H9 (cell line): ENCODE results near the gene PRTFDC1. TPM values are rescaled to one million over a fixed set of nuclear protein-coding genes. Genes with fewer than 3 reads are reported as not detected.

Experiments used
- DNase-seq: peaks from one replicate; pipeline ENCODE4 v3.0.0-alpha.2; 2017
- H2AFZ ChIP-seq: one replicate; pipeline ENCODE4 v1.6.1; 2013; ENCODE audit warnings: mild to moderate bottlenecking, low read length, control low read depth, moderate library complexity
- H2AK5ac ChIP-seq: 2 replicates; pipeline ENCODE4 v1.6.1; 2013; ENCODE audit warnings: low read length, control low read depth, mixed read lengths; ENCODE audit not compliant: insufficient read length
- H2BK120ac ChIP-seq: one replicate; pipeline ENCODE4 v1.6.1; 2013; ENCODE audit warnings: low read depth, mild to moderate bottlenecking, low read length, control low read depth, inconsistent platforms; ENCODE audit not compliant: poor library complexity, severe bottlenecking
- H2BK12ac ChIP-seq: 2 replicates; pipeline ENCODE4 v1.6.1; 2013; ENCODE audit warnings: low read length, control low read depth, mixed read lengths, low read depth; ENCODE audit not compliant: insufficient read length
- H2BK15ac ChIP-seq: 2 replicates; pipeline ENCODE4 v1.6.1; 2013; ENCODE audit warnings: low read depth, low read length, control low read depth
- H2BK20ac ChIP-seq: one replicate; pipeline ENCODE4 v1.6.1; 2013; ENCODE audit warnings: low read depth, mild to moderate bottlenecking, low read length, control low read depth, inconsistent platforms; ENCODE audit not compliant: poor library complexity, severe bottlenecking
- H2BK5ac ChIP-seq: 2 replicates; pipeline ENCODE4 v1.6.1; 2013; ENCODE audit warnings: low read length, control low read depth, mixed read lengths; ENCODE audit not compliant: insufficient read length
- H3K14ac ChIP-seq: 2 replicates; pipeline ENCODE4 v1.6.1; 2013; ENCODE audit warnings: low read length, control low read depth; ENCODE audit not compliant: insufficient read depth
- H3K18ac ChIP-seq: 2 replicates; pipeline ENCODE4 v1.6.1; 2013; ENCODE audit warnings: low read depth, mild to moderate bottlenecking, mixed read lengths, low read length, control low read depth; ENCODE audit not compliant: insufficient read length
- H3K23ac ChIP-seq: 2 replicates; pipeline ENCODE4 v1.6.1; 2013; ENCODE audit warnings: low read length, control low read depth, mixed read lengths, low read depth; ENCODE audit not compliant: insufficient read length
- H3K23me2 ChIP-seq: 2 replicates; pipeline ENCODE4 v1.6.1; 2013; ENCODE audit warnings: low read depth, mild to moderate bottlenecking, mixed read lengths, low read length, control low read depth; ENCODE audit not compliant: insufficient read length, poor library complexity, severe bottlenecking
- H3K27ac ChIP-seq: 2 replicates; pipeline ENCODE4 v1.5.1; 2013; ENCODE audit warnings: low read length, control low read depth, mixed read lengths, low read depth; ENCODE audit not compliant: insufficient read length
- H3K27me3 ChIP-seq: 2 replicates; pipeline ENCODE4 v1.6.1; 2013; ENCODE audit warnings: low read length, control low read depth, inconsistent platforms; ENCODE audit not compliant: insufficient read depth
- H3K4ac ChIP-seq: 2 replicates; pipeline ENCODE4 v1.6.1; 2013; ENCODE audit warnings: low read depth, mild to moderate bottlenecking, control low read depth, inconsistent platforms, low read length, moderate library complexity
- H3K4me1 ChIP-seq: 2 replicates; pipeline ENCODE4 v1.6.1; 2013; ENCODE audit warnings: low read length, control low read depth, inconsistent platforms; ENCODE audit not compliant: insufficient read depth
- H3K4me2 ChIP-seq: 2 replicates; pipeline ENCODE4 v1.6.1; 2013; ENCODE audit warnings: low read length, control low read depth, mixed read lengths; ENCODE audit not compliant: insufficient read length, insufficient read depth
- H3K56ac ChIP-seq: 2 replicates; pipeline ENCODE4 v1.6.1; 2013; ENCODE audit warnings: low read depth, mild to moderate bottlenecking, mixed read lengths, low read length, control low read depth; ENCODE audit not compliant: insufficient read length
- H3K79me1 ChIP-seq: 2 replicates; pipeline ENCODE4 v1.6.1; 2013; ENCODE audit warnings: low read depth, mild to moderate bottlenecking, moderate library complexity, low read length, control low read depth, inconsistent platforms; ENCODE audit not compliant: insufficient read depth, poor library complexity, severe bottlenecking
- H3K79me2 ChIP-seq: 2 replicates; pipeline ENCODE4 v1.6.1; 2013; ENCODE audit warnings: low read length, control low read depth, inconsistent platforms; ENCODE audit not compliant: insufficient read depth
- H3K9ac ChIP-seq: 2 replicates; pipeline ENCODE4 v1.6.1; 2013; ENCODE audit warnings: low read length, control low read depth, mixed read lengths; ENCODE audit not compliant: insufficient read length; ENCODE audit errors: extremely low read depth
- H3K9me3 ChIP-seq: one replicate; pipeline ENCODE4 v1.6.1; 2013; ENCODE audit warnings: low read depth, low read length, inconsistent platforms; ENCODE audit not compliant: control insufficient read depth
- H3T11ph ChIP-seq: one replicate; pipeline ENCODE4 v1.6.1; 2013; ENCODE audit warnings: mild to moderate bottlenecking, low read length, control low read depth, inconsistent platforms
- H4K20me1 ChIP-seq: one replicate; pipeline ENCODE4 v1.6.1; 2013; ENCODE audit not compliant: control insufficient read depth, insufficient read length, insufficient read depth
- H4K5ac ChIP-seq: 2 replicates; pipeline ENCODE4 v1.6.1; 2013; ENCODE audit warnings: low read depth, mild to moderate bottlenecking, mixed read lengths, low read length, control low read depth; ENCODE audit not compliant: insufficient read length
- H4K8ac ChIP-seq: replicated peaks from 2 replicates; pipeline ENCODE4 v1.6.1; 2013; ENCODE audit warnings: low read length, control low read depth, mixed read lengths, low read depth; ENCODE audit not compliant: insufficient read length
- H4K91ac ChIP-seq: 2 replicates; pipeline ENCODE4 v1.6.1; 2013; ENCODE audit warnings: low read depth, mild to moderate bottlenecking, moderate library complexity, mixed read lengths, low read length, control low read depth; ENCODE audit not compliant: insufficient read length
- H3K27ac Mint-ChIP-seq, 3 experiments: 2 replicates in 2 of 3; 3 replicates in 1 of 3; pipeline ENCODE4 v1.8.0; 2020 to 2021; ENCODE audit warnings: mixed read lengths in 3 of 3, mild to moderate bottlenecking in 1 of 3, moderate library complexity in 1 of 3
- H3K27me3 Mint-ChIP-seq: 2 replicates; pipeline ENCODE4 v1.8.0; 2021; ENCODE audit warnings: low read depth, mild to moderate bottlenecking, moderate library complexity, mixed read lengths
- H3K36me3 Mint-ChIP-seq, 3 experiments: 2 replicates in 2 of 3; 3 replicates in 1 of 3; pipeline ENCODE4 v1.8.0; 2020 to 2021; ENCODE audit warnings: low read depth in 3 of 3, mixed read lengths in 3 of 3; ENCODE audit not compliant: insufficient read depth in 1 of 3
- H3K4me1 Mint-ChIP-seq, 2 experiments: 2 replicates each; pipeline ENCODE4 v1.8.0; 2020; ENCODE audit warnings: mixed read lengths in 2 of 2
- H3K4me3 Mint-ChIP-seq, 2 experiments: 2 replicates in 1 of 2; 3 replicates in 1 of 2; pipeline ENCODE4 v1.8.0; 2020 to 2021; ENCODE audit warnings: mild to moderate bottlenecking in 2 of 2, mixed read lengths in 2 of 2, moderate library complexity in 1 of 2
- H3K9me3 Mint-ChIP-seq, 2 experiments: 2 replicates in 1 of 2; 3 replicates in 1 of 2; pipeline ENCODE4 v1.8.0; 2020; ENCODE audit warnings: mild to moderate bottlenecking in 2 of 2, mixed read lengths in 2 of 2, moderate library complexity in 1 of 2
- WGBS: extraction: QIAGEN DNeasy Blood & Tissue Kit; methylation state at CpG from one replicate; pipeline ENCODE4 v1.1.7; 2013; ENCODE audit warnings: missing lambda C conversion rate, low lambda C conversion rate, mixed read lengths; ENCODE audit not compliant: insufficient read length; ENCODE audit errors: extremely low coverage; 5-methylcytosine and 5-hydroxymethylcytosine counted together
- total RNA-seq: library from RNA; stranded (reverse); gene quantifications from 2 replicates; pipeline ENCODE4 v1.2.1, GENCODE V29; 2021
- TF ChIP-seq, protein P1 (sequence below): fragments of 200-600 bp; sonication (generic); conservative IDR thresholded peaks from 3 replicates; pipeline ENCODE4 v1.8.0; 2021; ENCODE audit warnings: antibody characterized with exemption, mild to moderate bottlenecking

PRTFDC1 gene
- total RNA-seq, 1 experiment from 2014 or later = 7.5 TPM

DNA sequence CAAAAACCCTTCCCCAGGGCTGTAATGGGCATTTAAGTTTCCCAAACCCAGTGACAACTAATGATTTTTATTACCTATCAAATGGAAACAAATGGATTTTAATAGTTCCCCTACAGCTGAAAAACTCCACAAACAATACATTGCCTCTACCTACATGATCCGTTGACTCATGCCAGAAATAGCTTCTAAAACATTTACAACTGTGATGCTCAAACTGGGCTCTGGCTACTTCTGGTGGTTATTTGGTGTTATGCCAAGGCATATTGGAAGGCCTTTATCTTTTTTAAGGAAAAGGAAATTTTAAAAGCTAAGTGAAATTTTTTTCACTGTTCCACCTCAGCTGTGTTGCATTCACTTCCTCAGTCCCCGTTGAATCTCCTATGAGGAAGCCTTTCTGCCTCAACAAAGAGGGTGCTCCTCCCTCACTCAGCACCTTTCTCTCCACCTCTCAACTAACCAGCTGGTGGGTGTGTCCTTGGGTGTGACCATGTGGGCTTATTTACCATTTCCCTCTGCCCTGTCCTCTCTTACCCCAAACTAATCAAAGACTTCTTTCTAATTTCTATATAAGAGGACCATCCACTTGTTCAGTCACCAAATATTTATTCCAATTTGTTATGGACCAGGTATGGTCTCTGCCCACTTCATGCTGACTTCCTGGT is 82.9 kb downstream of the PRTFDC1 start:
- H3K4me1 Mint-ChIP-seq = peaks cover 22 to 28% of the 10 kb centered on the region in 2 experiments
- Histone ChIP-seq H3K9ac (no peak overlapping the region), H3K14ac (no peak overlapping the region), H2BK12ac (no peak overlapping the region), H3K9me3 (no peaks in the 10 kb centered on the region), H4K8ac (no peak overlapping the region), H2BK120ac (no peak overlapping the region), H3K4ac (no peak overlapping the region), H3K56ac (no peak overlapping the region), H2BK5ac (no peak overlapping the region), H3K4me2 (no peak overlapping the region), H2AK5ac (no peak overlapping the region), H3K23me2 (no peaks in the 10 kb centered on the region), H3K4me1 (peaks cover 2% of the 10 kb centered on the region; the same call in 1 of the 2 replicates), H3K18ac (no peak overlapping the region), H4K91ac (no peak overlapping the region), H3K23ac (no peak overlapping the region), H3K79me1 (no peaks in the 10 kb centered on the region), H2BK15ac (no peak overlapping the region), H2BK20ac (no peak overlapping the region), H3K27ac (no peak overlapping the region), H2AFZ (no peak overlapping the region), H3K79me2 (no peaks in the 10 kb centered on the region), H4K20me1 (no peaks in the 10 kb centered on the region), H3T11ph (no peak overlapping the region), H4K5ac (no peak overlapping the region), H3K27me3 (no peaks in the 10 kb centered on the region)
- DNase-seq = no peak
- H3K9me3 Mint-ChIP-seq = no peaks in the 10 kb centered on the region; a peak in 1 of 5 replicates
- TF ChIP-seq, protein P1, sequence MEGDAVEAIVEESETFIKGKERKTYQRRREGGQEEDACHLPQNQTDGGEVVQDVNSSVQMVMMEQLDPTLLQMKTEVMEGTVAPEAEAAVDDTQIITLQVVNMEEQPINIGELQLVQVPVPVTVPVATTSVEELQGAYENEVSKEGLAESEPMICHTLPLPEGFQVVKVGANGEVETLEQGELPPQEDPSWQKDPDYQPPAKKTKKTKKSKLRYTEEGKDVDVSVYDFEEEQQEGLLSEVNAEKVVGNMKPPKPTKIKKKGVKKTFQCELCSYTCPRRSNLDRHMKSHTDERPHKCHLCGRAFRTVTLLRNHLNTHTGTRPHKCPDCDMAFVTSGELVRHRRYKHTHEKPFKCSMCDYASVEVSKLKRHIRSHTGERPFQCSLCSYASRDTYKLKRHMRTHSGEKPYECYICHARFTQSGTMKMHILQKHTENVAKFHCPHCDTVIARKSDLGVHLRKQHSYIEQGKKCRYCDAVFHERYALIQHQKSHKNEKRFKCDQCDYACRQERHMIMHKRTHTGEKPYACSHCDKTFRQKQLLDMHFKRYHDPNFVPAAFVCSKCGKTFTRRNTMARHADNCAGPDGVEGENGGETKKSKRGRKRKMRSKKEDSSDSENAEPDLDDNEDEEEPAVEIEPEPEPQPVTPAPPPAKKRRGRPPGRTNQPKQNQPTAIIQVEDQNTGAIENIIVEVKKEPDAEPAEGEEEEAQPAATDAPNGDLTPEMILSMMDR = no peak
- H3K27me3 Mint-ChIP-seq = no peaks in the 10 kb centered on the region
- WGBS = no CpG with 5 or more reads among the region's 2 CpGs
- H3K36me3 Mint-ChIP-seq = no peaks in the 10 kb centered on the region
- no peak overlapping the region for H3K4me3 Mint-ChIP-seq
- no peak overlapping the region for H3K27ac Mint-ChIP-seq
